ENCODE results near the gene LOC128125822.
A peak's percentile ranks its signal among the peaks of the same experiment; 100 is the strongest.
"Not testable (repeated sequence)": the region's sequence is repeated elsewhere in the genome, so short reads cannot be mapped to it uniquely, and the experiment has no call there.

LOC128125822 gene

GRCh38 chr6:63582579-63583231 is 10.4 kb downstream of the LOC128125822 start:
- no peak for DNase-seq (ENCODE audit: low read depth in 2 of 2)

- no peak for DNase-seq (ENCODE audit: low read depth in 2 of 2)
Observed at GRCh38 chr6:63584125-63584514, 11.8 kb downstream of the LOC128125822 start.

GRCh38 chr6:63584566-63584965 is 12.3 kb downstream of the LOC128125822 start:
- DNase-seq (ENCODE audit: low read depth in 2 of 2), result no peak

GRCh38 chr6:63585652-63586051 is 13.4 kb downstream of the LOC128125822 start:
- DNase-seq (ENCODE audit: low read depth in 2 of 2), result not testable (repeated sequence)

- no peak for DNase-seq (ENCODE audit: low read depth in 2 of 2)
Observed at GRCh38 chr6:63589952-63590411, 17.7 kb downstream of the LOC128125822 start.

- DNase-seq (ENCODE audit: low read depth in 2 of 2), result no peak
Observed at GRCh38 chr6:63592886-63593285, 20.6 kb downstream of the LOC128125822 start.

GRCh38 chr6:63597141-63598048 is 25.1 kb downstream of the LOC128125822 start:
- DNase-seq (ENCODE audit: low read depth in 2 of 2), result no peak

- peak; percentile 42 to 46 for DNase-seq (ENCODE audit: low read depth in 2 of 2)
Observed at GRCh38 chr6:63598049-63599036, 26.1 kb downstream of the LOC128125822 start.

- DNase-seq (ENCODE audit: low read depth in 2 of 2), result no peak
Observed at GRCh38 chr6:63599243-63599642, 27.0 kb downstream of the LOC128125822 start.

- no peak for DNase-seq (ENCODE audit: low read depth in 2 of 2)
Observed at GRCh38 chr6:63600136-63600535, 27.9 kb downstream of the LOC128125822 start.

- DNase-seq (ENCODE audit: low read depth in 2 of 2), result no peak
Observed at GRCh38 chr6:63609231-63609630, 37.0 kb downstream of the LOC128125822 start.

- no peak for DNase-seq (ENCODE audit: low read depth in 2 of 2)
Observed at GRCh38 chr6:63610944-63611343, 38.7 kb downstream of the LOC128125822 start.

GRCh38 chr6:63611560-63611959 is 39.3 kb downstream of the LOC128125822 start:
- no peak for DNase-seq (ENCODE audit: low read depth in 2 of 2)

- no peak for DNase-seq (ENCODE audit: low read depth in 2 of 2)
Observed at GRCh38 chr6:63615590-63615989, 43.3 kb downstream of the LOC128125822 start.
